ENCODE measurements around the gene ADGRG3. TPM values are rescaled to one million over a fixed set of nuclear protein-coding genes. Genes with fewer than 3 reads are reported as not detected.

Gene ADGRG3
- total RNA-seq, 1 experiment from 2014 or later, result not detected

- Histone ChIP-seq H3K4me2 (ENCODE audit: low read length) (no peak overlapping the region), H2AFZ (ENCODE audit: low read depth, low read length, poor library complexity, severe bottlenecking) (no peak overlapping the region), H3K79me2 (ENCODE audit: insufficient read depth, low read length) (no peaks in the 10 kb centered on the region), H3K9me3 (ENCODE audit: control insufficient read depth in 1 of 2, insufficient read depth in 1 of 2, low read depth in 1 of 2, low read length in 2 of 2) (no peaks in the 10 kb centered on the region), H3K27me3 (ENCODE audit: insufficient read depth, low read length) (no peaks in the 10 kb centered on the region), H3K27ac (ENCODE audit: low read depth, low read length) (no peak overlapping the region), H4K20me1 (ENCODE audit: insufficient read depth) (no peaks in the 10 kb centered on the region), H3K9me2 (ENCODE audit: insufficient read depth) (no peaks in the 10 kb centered on the region), H3K36me3 (ENCODE audit: control insufficient read depth in 1 of 2, insufficient read depth in 2 of 2, low read length in 2 of 2) (no peaks in the 10 kb centered on the region; a peak in 1 of 4 replicates), H3K9ac (ENCODE audit: low read length) (no peak overlapping the region), H3K4me3 (replicated peaks in 1 of 2; ENCODE audit: low read depth in 1 of 2, low read length in 2 of 2) (no peak overlapping the region), H3K4me1 (ENCODE audit: control insufficient read depth in 1 of 2, insufficient read depth in 2 of 2, low read length in 2 of 2) (peaks cover 6 to 20% of the 10 kb centered on the region in 2 experiments; a peak in 3 of 4 replicates)
- DNase-seq (ENCODE audit: low read depth, low spot score) (no peak), ATAC-seq (no peak)
- ChIA-PET POLR2A (interaction anchor here (1.1 kb wide), 1 partner anchor 22 kb away, joined by 3 read pairs; no protein-coding TSS in a partner anchor), RAD21 (ENCODE audit: low non-redundant PET in 1 of 2, low total read pairs in 2 of 2, uncharacterized antibody in 2 of 2, unreplicated experiment in 2 of 2) (no interaction called here), CTCF (no interaction called here)
- intact Hi-C loops (cut with micrococcal nuclease), result no loop called here
- TF ChIP-seq ZBTB33 (IDR thresholded peaks at IDR 0.05; ENCODE audit: extremely low read depth, insufficient replicate concordance, low read length) (no peak), ATF3 (IDR thresholded peaks at IDR 0.05) (no peak), CEBPB (IDR thresholded peaks at IDR 0.05; ENCODE audit: low read depth) (no peak), CBX3 (IDR thresholded peaks at IDR 0.05; ENCODE audit: low read depth) (no peak), EZH2phosphoT487 (IDR thresholded peaks at IDR 0.05; ENCODE audit: borderline replicate concordance) (no peak), RAD21 (IDR thresholded peaks at IDR 0.05; ENCODE audit: low read depth) (no peak), ZNF274 (IDR thresholded peaks at IDR 0.05; ENCODE audit: low read depth, low read length) (no peak), YY1 (IDR thresholded peaks at IDR 0.05; ENCODE audit: extremely low read depth, insufficient replicate concordance, low read depth, low read length) (no peak), REST (IDR thresholded peaks at IDR 0.05; ENCODE audit: low read depth) (no peak), POLR2A (IDR thresholded peaks at IDR 0.05; ENCODE audit: borderline replicate concordance, extremely low read depth, insufficient read depth, insufficient read length) (no peak), ELF1 (IDR thresholded peaks at IDR 0.05; ENCODE audit: borderline replicate concordance, low read depth) (no peak), SRF (IDR thresholded peaks at IDR 0.05; ENCODE audit: low read depth) (no peak), EZH2 (IDR thresholded peaks at IDR 0.05) (no peak), JUND (IDR thresholded peaks at IDR 0.05) (no peak), CTCF (IDR thresholded peaks at IDR 0.05 in 2 of 3, conservative IDR thresholded peaks at IDR 0.05 in 1 of 3; ENCODE audit: borderline replicate concordance in 1 of 3, insufficient read depth in 1 of 3, low read depth in 2 of 3, low read length in 2 of 3) (no peak), POLR2AphosphoS5 (IDR thresholded peaks at IDR 0.05; ENCODE audit: low read depth, low read length) (no peak), FOSL1 (IDR thresholded peaks at IDR 0.05; ENCODE audit: low read depth) (no peak), SP1 (IDR thresholded peaks at IDR 0.05; ENCODE audit: low read depth) (no peak), TCF7L2 (IDR thresholded peaks at IDR 0.05; ENCODE audit: borderline replicate concordance, extremely low read depth, insufficient read depth, insufficient read length) (no peak), EGR1 (IDR thresholded peaks at IDR 0.05; ENCODE audit: low read depth) (no peak)
- BruUV-seq (replicated peaks), result no TSS peak
Observed at GRCh38 chr16:57643910-57644309, 24.2 kb upstream of the ADGRG3 start.

Data from HCT116 (cell line).